GM21786 (cell line): ENCODE measurements around the gene RFK.

Experiments used
- ATAC-seq: cut with Tn5 transposase; IDR thresholded peaks from one replicate; pipeline ENCODE4 v1.9.1; 2021; ENCODE audit not compliant: unreplicated experiment

Gene RFK

GRCh38 chr9:76336027-76336426 lies 58.2 kb downstream of the RFK start:
- ATAC-seq, result no peak
